Loucy (cell line): ENCODE data around the gene RBBP5.

Experiments
- H2AFZ ChIP-seq: fragments of 200-600 bp; sonication (generic); 2 replicates; pipeline ENCODE4 v1.6.0; 2016; ENCODE audit warnings: antibody characterized with exemption, mild to moderate bottlenecking, low read length, moderate library complexity
- H3F3A ChIP-seq: fragments of 200-600 bp; 2 replicates; pipeline ENCODE4 v1.6.0; 2016; ENCODE audit warnings: antibody characterized with exemption, low read depth, mild to moderate bottlenecking
- H3K27me3 ChIP-seq: fragments of 200-600 bp; sonication (generic); 2 replicates; pipeline ENCODE4 v1.6.1; 2014; ENCODE audit warnings: low read length, mild to moderate bottlenecking; ENCODE audit not compliant: insufficient read depth, poor library complexity, severe bottlenecking
- H3K36me3 ChIP-seq: fragments of 200-600 bp; sonication (generic); 2 replicates; pipeline ENCODE4 v1.6.1; 2016; ENCODE audit warnings: low read length; ENCODE audit not compliant: insufficient read depth
- H3K4me1 ChIP-seq: fragments of 200-600 bp; sonication (generic); 2 replicates; pipeline ENCODE4 v1.5.1; 2014; ENCODE audit warnings: low read length, mild to moderate bottlenecking; ENCODE audit not compliant: insufficient read depth, poor library complexity, severe bottlenecking
- H3K4me2 ChIP-seq: fragments of 200-600 bp; sonication (generic); 2 replicates; pipeline ENCODE4 v1.6.0; 2014; ENCODE audit warnings: antibody characterized with exemption, low read length, low read depth, mild to moderate bottlenecking; ENCODE audit not compliant: poor library complexity, severe bottlenecking
- H3K4me3 ChIP-seq: fragments of 200-600 bp; sonication (generic); 2 replicates; pipeline ENCODE4 v1.5.1; 2014; ENCODE audit warnings: low read length, mild to moderate bottlenecking, mixed read lengths; ENCODE audit not compliant: poor library complexity, severe bottlenecking
- H3K79me2 ChIP-seq: fragments of 200-600 bp; sonication (generic); 2 replicates; pipeline ENCODE4 v1.6.1; 2014; ENCODE audit warnings: low read length; ENCODE audit not compliant: insufficient read depth
- H3K9ac ChIP-seq: fragments of 200-600 bp; sonication (generic); 2 replicates; pipeline ENCODE4 v1.6.0; 2014; ENCODE audit warnings: mild to moderate bottlenecking, low read depth, low read length, moderate library complexity; ENCODE audit not compliant: poor library complexity, severe bottlenecking
- H3K9me2 ChIP-seq: fragments of 200-600 bp; sonication (generic); replicated peaks from 2 replicates; pipeline ENCODE4 v1.6.1; 2016; ENCODE audit warnings: low read depth, low read length, mixed read lengths
- H3K9me3 ChIP-seq: fragments of 200-600 bp; sonication (generic); 2 replicates; pipeline ENCODE4 v1.6.1; 2014; ENCODE audit warnings: mild to moderate bottlenecking, antibody characterized with exemption, low read length, low read depth; ENCODE audit not compliant: insufficient read depth
- H4K20me1 ChIP-seq: fragments of 200-600 bp; sonication (generic); 2 replicates; pipeline ENCODE4 v1.6.0; 2014; ENCODE audit warnings: antibody characterized with exemption, low read length, mild to moderate bottlenecking; ENCODE audit not compliant: insufficient read depth, poor library complexity, severe bottlenecking
- CTCF ChIP-seq: fragments of 200-600 bp; sonication (generic); conservative IDR thresholded peaks from 2 replicates; pipeline ENCODE4 v1.5.1; 2014; ENCODE audit warnings: mild to moderate bottlenecking, antibody characterized with exemption, low read length
- EZH2phosphoT487 ChIP-seq: fragments of 200-600 bp; IDR thresholded peaks from 2 replicates; pipeline ENCODE4 v1.6.1; 2018; ENCODE audit warnings: antibody characterized with exemption, mild to moderate bottlenecking, moderate library complexity, borderline replicate concordance

Gene RBBP5

GRCh38 chr1:205082431-205082830, 39.3 kb downstream of the RBBP5 start:
- H3K79me2 ChIP-seq: no peaks in the 10 kb centered on the region
- H3K4me3 ChIP-seq: no peak overlapping the region
- no peaks in the 10 kb centered on the region for H4K20me1 ChIP-seq
- no peaks in the 10 kb centered on the region for H3K9me3 ChIP-seq
- no peak overlapping the region for H3K9ac ChIP-seq
- no peaks in the 10 kb centered on the region for H3F3A ChIP-seq
- H2AFZ ChIP-seq: no peak overlapping the region
- no peaks in the 10 kb centered on the region for H3K9me2 ChIP-seq
- no peaks in the 10 kb centered on the region for H3K27me3 ChIP-seq
- no peak overlapping the region for H3K4me2 ChIP-seq
- H3K4me1 ChIP-seq: no peaks in the 10 kb centered on the region
- TF ChIP-seq CTCF (no peak), EZH2phosphoT487 (no peak)
- H3K36me3 ChIP-seq: peaks cover 36% of the 10 kb centered on the region; the same call in 1 of the 2 replicates

- Histone ChIP-seq H3K36me3 (no peaks in the 10 kb centered on the region), H3K4me2 (no peak overlapping the region), H3K4me3 (no peak overlapping the region), H3K4me1 (no peaks in the 10 kb centered on the region), H4K20me1 (no peaks in the 10 kb centered on the region), H3K9ac (no peak overlapping the region), H3K27me3 (no peaks in the 10 kb centered on the region), H3K9me3 (no peaks in the 10 kb centered on the region), H3K9me2 (no peaks in the 10 kb centered on the region), H2AFZ (no peak overlapping the region), H3F3A (no peaks in the 10 kb centered on the region), H3K79me2 (no peaks in the 10 kb centered on the region)
- TF ChIP-seq EZH2phosphoT487: no peak
- no peak for TF ChIP-seq CTCF
These were observed 43.9 kb downstream of the RBBP5 start for GRCh38 chr1:205077934-205078311.

- no peak overlapping the region for H2AFZ ChIP-seq
- H3K9me3 ChIP-seq: no peaks in the 10 kb centered on the region
- H3K79me2 ChIP-seq: no peaks in the 10 kb centered on the region
- H3K9me2 ChIP-seq: no peaks in the 10 kb centered on the region
- no peak overlapping the region for H3K4me2 ChIP-seq
- H4K20me1 ChIP-seq: no peaks in the 10 kb centered on the region
- H3K9ac ChIP-seq: no peak overlapping the region
- no peak overlapping the region for H3K4me3 ChIP-seq
- no peaks in the 10 kb centered on the region for H3K36me3 ChIP-seq
- H3F3A ChIP-seq: no peaks in the 10 kb centered on the region
- H3K4me1 ChIP-seq: no peaks in the 10 kb centered on the region
- TF ChIP-seq EZH2phosphoT487: no peak
- TF ChIP-seq CTCF: no peak
- H3K27me3 ChIP-seq: no peaks in the 10 kb centered on the region
These were observed 44.4 kb downstream of the RBBP5 start for GRCh38 chr1:205077158-205077933.
